Nephron (organoid): ENCODE results near the gene CARD19.

Source experiments
- H3K27ac Mint-ChIP-seq, 3 experiments: 2 replicates each; pipeline ENCODE4 v1.8.0; 2020; ENCODE audit warnings: mixed read lengths in 3 of 3, mild to moderate bottlenecking in 2 of 3, moderate library complexity in 1 of 3
- H3K27me3 Mint-ChIP-seq: 2 replicates; pipeline ENCODE4 v1.8.0; 2021; ENCODE audit warnings: low read depth, mild to moderate bottlenecking, moderate library complexity, mixed read lengths
- H3K36me3 Mint-ChIP-seq: 2 replicates; pipeline ENCODE4 v1.8.0; 2020; ENCODE audit warnings: low read depth, mixed read lengths
- H3K4me1 Mint-ChIP-seq: 2 replicates; pipeline ENCODE4 v1.8.0; 2020; ENCODE audit warnings: mixed read lengths
- H3K4me3 Mint-ChIP-seq, 3 experiments: 2 replicates each; pipeline ENCODE4 v1.8.0; 2020; ENCODE audit warnings: mild to moderate bottlenecking in 3 of 3, mixed read lengths in 3 of 3, moderate library complexity in 2 of 3
- H3K9me3 Mint-ChIP-seq: 2 replicates; pipeline ENCODE4 v1.8.0; 2020; ENCODE audit warnings: mixed read lengths
- CTCF ChIP-seq, 3 experiments: fragments of 200-600 bp; sonication (generic); IDR thresholded peaks; one replicate each; pipeline ENCODE4 v1.5.0; 2021; ENCODE audit warnings: antibody characterized with exemption in 3 of 3; ENCODE audit not compliant: unreplicated experiment in 3 of 3

Gene CARD19

GRCh38 chr9:93088656-93089015 is 7.4 kb upstream of the CARD19 start:
- no peaks in the 10 kb centered on the region for H3K27me3 Mint-ChIP-seq

GRCh38 chr9:93089024-93089423 is 7.0 kb upstream of the CARD19 start:
- no peaks in the 10 kb centered on the region for H3K36me3 Mint-ChIP-seq
- peak overlapping the region in 1 of 3 experiments; percentile 14 for H3K27ac Mint-ChIP-seq
- peaks cover 27% of the 10 kb centered on the region for H3K4me1 Mint-ChIP-seq
- TF ChIP-seq CTCF (IDR thresholded peaks at IDR 0.05; ENCODE audit: unreplicated experiment in 3 of 3) = no peak
- no peaks in the 10 kb centered on the region for H3K9me3 Mint-ChIP-seq
- H3K4me3 Mint-ChIP-seq = no peak overlapping the region
- no peaks in the 10 kb centered on the region for H3K27me3 Mint-ChIP-seq

More at GRCh38 chr9:93088656-93089015, 7.4 kb upstream of the CARD19 start:
- H3K27ac Mint-ChIP-seq = peak overlapping the region in 1 of 3 experiments; percentile 67
- H3K36me3 Mint-ChIP-seq = no peaks in the 10 kb centered on the region
- no peaks in the 10 kb centered on the region for H3K9me3 Mint-ChIP-seq
- no peak overlapping the region for H3K4me3 Mint-ChIP-seq
- peaks cover 26% of the 10 kb centered on the region for H3K4me1 Mint-ChIP-seq
- TF ChIP-seq CTCF (IDR thresholded peaks at IDR 0.05; ENCODE audit: unreplicated experiment in 3 of 3) = no peak

- H3K4me1 Mint-ChIP-seq = peaks cover 32% of the 10 kb centered on the region
- H3K9me3 Mint-ChIP-seq = no peaks in the 10 kb centered on the region
- H3K4me3 Mint-ChIP-seq = no peak overlapping the region
- H3K27me3 Mint-ChIP-seq = no peaks in the 10 kb centered on the region
- TF ChIP-seq CTCF (IDR thresholded peaks at IDR 0.05; ENCODE audit: unreplicated experiment in 3 of 3) = no peak
- H3K27ac Mint-ChIP-seq = peak overlapping the region in 2 of 3 experiments; percentile 14 to 64
- H3K36me3 Mint-ChIP-seq = no peaks in the 10 kb centered on the region
These were observed 6.5 kb upstream of the CARD19 start for GRCh38 chr9:93089481-93089991.

- H3K36me3 Mint-ChIP-seq = no peaks in the 10 kb centered on the region
- peaks cover 35% of the 10 kb centered on the region for H3K4me1 Mint-ChIP-seq
These were observed 5.8 kb upstream of the CARD19 start for GRCh38 chr9:93090091-93090655.

GRCh38 chr9:93091056-93091452 is 5.0 kb upstream of the CARD19 start:
- Mint-ChIP-seq H3K36me3 (no peaks in the 10 kb centered on the region), H3K9me3 (no peaks in the 10 kb centered on the region), H3K27me3 (no peaks in the 10 kb centered on the region), H3K27ac (peak overlapping the region; percentile 80 to 93 (median 88)), H3K4me1 (peaks cover 35% of the 10 kb centered on the region), H3K4me3 (no peak overlapping the region)
- no peak for TF ChIP-seq CTCF (IDR thresholded peaks at IDR 0.05; ENCODE audit: unreplicated experiment in 3 of 3)

More at GRCh38 chr9:93090091-93090655, 5.8 kb upstream of the CARD19 start:
- Mint-ChIP-seq H3K27ac (peak overlapping the region in 1 of 3 experiments; percentile 64), H3K4me3 (no peak overlapping the region), H3K9me3 (no peaks in the 10 kb centered on the region), H3K27me3 (no peaks in the 10 kb centered on the region)
- TF ChIP-seq CTCF (IDR thresholded peaks at IDR 0.05; ENCODE audit: unreplicated experiment in 3 of 3) = no peak
